Middle frontal gyrus (tissue), 1 donor: ENCODE results near the gene STAG1.
"Not testable (repeated sequence)": the region's sequence is repeated elsewhere in the genome, so short reads cannot be mapped to it uniquely, and the experiment has no call there.

Source experiments
- DNase-seq: peaks from one replicate; pipeline ENCODE4 v3.0.0-alpha.2; 2015; ENCODE audit warnings: low spot score; ENCODE audit errors: extremely low spot score

Gene STAG1

DNA sequence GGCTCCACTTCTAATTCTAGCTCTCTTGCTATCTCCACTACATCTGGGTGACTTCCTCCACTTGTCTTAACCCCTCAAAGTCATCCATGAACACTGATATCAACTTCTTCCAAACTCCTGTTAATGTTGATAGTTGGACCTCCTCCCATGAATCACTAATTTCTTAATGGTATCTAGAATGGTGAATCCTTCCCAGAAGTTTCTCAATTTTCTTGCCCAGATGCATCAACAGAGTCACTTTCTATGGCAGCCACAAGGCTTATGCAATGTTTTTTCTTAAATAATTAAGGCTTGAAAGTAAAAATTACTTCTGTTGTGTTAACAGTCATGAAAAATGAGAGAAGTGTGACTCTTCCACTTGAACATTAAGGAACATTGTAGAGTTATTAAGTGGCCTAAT, 337.7 kb downstream of the STAG1 start:
- DNase-seq, result no peak

DNA sequence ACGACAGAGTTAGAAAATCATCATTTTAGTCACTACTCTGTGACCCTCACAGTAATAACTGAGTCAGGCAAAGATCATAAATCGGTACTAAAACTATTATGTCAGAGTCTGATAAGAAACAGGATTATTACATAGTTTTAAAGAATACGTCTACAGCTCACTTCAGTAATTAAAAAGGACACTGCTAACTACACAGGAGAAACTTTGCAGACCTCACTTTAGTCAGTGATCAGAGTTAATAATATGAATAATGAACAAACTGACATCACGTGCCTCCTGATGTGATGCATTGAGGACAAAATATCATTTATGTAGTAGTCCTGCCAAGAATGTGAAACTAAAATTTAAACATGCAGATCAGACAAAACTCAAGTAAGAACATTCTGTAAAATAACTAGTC, 339.9 kb downstream of the STAG1 start:
- DNase-seq, result no peak

GRCh38 chr3:136409549-136409948, 342.6 kb downstream of the STAG1 start:
- no peak for DNase-seq

- no peak for DNase-seq
Observed at GRCh38 chr3:136404056-136404455, 348.1 kb downstream of the STAG1 start.

DNA sequence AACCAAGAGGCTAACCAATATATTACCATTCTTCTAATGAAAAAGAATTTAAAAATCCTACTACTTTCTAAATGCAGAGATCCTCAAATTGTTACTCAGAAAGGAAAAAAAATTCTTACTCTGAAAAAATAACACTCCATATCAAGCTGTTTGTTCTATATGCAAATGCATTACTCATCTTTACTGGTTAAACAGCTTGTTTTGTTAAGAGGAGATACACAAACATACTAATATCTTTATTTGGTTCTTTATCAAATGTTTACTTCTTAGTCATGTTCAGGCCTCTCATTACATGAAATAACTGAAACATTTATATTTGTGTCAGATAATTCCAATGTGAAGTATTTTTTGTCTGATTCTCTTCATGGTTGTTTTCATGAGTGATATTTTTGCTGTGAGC, 355.3 kb downstream of the STAG1 start:
- DNase-seq, result no peak

- DNase-seq, result no peak
Observed at GRCh38 chr3:136390574-136390973, 361.6 kb downstream of the STAG1 start.

DNA sequence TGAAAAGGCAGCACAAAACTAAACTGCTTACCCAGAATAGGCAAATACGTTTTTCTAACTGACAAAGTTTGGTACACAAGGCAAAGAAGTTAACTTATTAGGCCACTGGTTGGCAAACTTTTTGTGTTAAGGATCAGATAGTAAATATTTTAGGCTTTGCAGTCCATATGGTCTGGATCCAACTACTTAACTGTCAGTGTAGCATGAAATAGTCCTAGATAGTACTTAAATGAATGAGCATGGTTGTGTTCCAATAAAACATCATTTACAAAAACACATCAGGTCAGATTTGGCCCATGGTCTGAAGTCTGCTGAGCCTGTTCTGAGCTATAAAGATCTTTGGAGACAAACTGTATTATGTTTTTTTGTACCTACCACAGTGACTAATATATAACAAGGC, 365.1 kb downstream of the STAG1 start:
- no peak for DNase-seq

DNA sequence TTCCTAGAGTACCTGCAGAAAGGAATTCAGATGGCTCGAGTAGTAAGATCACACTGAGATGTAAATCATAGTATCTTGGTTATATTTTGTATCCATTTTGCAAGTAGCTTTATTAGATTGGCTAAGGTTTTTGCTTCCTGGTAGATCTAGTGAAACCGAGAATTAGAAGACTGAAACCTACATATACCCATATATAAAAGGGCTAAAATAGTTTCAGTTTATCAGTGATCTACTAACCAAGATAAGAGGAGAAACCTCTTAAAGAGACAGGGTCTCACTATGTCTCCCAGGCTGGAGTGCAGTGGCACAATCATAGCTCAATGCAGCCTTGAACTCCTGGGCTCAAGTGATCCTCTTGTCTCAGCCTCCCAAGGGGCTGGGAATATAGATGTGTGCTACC, 366.7 kb downstream of the STAG1 start:
- no peak for DNase-seq

DNA sequence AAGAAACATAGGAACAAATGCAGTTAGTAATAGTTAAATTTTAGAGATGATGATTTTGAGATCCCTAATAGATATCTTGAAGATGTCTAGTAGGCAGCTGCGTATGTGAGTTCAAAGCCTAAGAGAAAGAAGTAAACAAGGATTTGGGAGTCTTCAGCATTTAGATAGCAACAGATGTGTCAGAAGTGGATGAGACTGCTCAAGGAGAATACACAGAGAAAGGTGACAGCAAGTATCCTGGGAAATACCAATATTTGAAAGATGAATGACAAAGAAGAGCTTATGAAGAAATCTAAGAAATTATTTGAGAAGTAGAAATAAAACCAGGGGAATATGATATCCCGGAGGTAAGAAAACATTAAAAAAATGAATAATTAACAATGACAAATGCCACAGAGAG, 371.1 kb downstream of the STAG1 start:
- no peak for DNase-seq

GRCh38 chr3:136380530-136380929, 371.6 kb downstream of the STAG1 start:
- DNase-seq, result no peak

GRCh38 chr3:136378011-136378410, 374.2 kb downstream of the STAG1 start:
- no peak for DNase-seq

- DNase-seq, result no peak
Observed at GRCh38 chr3:136377508-136377907, 374.7 kb downstream of the STAG1 start.

DNA sequence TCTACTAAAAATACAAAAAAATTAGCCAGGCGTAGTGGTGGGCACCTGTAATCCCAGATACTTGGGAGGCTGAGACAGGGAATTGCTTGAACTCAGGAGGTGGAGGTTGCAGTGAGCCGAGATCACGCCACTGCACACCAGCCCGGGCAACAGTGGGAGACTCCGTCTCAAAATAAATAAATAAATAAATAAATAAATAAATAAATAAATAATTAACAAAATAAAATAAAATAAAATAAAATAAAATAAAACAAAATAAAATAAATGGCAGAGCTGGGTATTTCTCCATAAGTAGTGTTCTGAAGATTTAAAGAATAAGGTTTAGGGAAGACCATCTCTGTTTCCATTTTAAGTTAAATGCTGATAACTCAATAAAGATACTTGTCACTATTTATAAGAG, 376.4 kb downstream of the STAG1 start:
- not testable (repeated sequence) for DNase-seq

- DNase-seq, result no peak
Observed at GRCh38 chr3:136366289-136366688, 385.9 kb downstream of the STAG1 start.

DNA sequence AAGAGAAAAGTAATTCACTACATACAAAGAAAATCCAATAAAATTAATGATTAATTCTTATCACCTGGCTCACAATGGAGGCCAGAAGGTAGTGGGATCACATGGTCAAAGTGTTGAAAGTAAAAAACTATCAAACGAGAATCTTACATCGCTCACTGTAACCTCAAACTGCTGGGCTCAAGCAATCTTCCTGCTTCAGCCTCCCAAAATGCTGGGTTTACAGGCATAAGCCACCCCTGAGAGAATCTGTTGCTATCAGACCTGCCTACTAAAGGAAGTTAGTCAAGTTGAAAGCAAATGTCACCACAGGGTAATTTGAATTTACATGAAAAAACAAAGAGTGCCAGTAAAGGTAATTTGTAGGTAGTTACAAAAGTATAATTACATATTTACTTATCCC, 398.7 kb downstream of the STAG1 start:
- DNase-seq, result no peak

GRCh38 chr3:136351905-136352304, 400.3 kb downstream of the STAG1 start:
- no peak for DNase-seq

- DNase-seq, result no peak
Observed at GRCh38 chr3:136351351-136351750, 400.8 kb downstream of the STAG1 start.

DNA sequence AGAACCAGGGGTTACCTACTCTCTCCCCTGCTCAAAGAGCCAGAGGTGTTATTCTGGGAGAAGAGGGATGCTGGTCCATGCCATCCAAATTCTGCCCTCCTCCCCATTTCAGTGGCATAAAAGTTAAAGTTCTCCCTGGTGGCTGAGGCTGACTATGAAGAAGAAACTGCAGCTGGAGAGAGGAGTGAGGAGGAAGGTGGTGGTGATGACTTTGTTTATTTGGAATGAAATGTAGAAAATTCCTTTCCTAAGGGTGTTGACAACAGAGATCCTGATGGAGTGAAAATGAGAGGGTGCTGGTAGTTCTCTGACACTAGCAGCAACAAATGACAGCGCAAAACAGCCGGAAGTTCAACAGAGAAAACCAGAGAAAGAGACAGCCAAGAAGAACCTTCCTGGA, 401.6 kb downstream of the STAG1 start:
- no peak for DNase-seq

- DNase-seq, result no peak
Observed at GRCh38 chr3:136350132-136350531, 402.0 kb downstream of the STAG1 start.

DNA sequence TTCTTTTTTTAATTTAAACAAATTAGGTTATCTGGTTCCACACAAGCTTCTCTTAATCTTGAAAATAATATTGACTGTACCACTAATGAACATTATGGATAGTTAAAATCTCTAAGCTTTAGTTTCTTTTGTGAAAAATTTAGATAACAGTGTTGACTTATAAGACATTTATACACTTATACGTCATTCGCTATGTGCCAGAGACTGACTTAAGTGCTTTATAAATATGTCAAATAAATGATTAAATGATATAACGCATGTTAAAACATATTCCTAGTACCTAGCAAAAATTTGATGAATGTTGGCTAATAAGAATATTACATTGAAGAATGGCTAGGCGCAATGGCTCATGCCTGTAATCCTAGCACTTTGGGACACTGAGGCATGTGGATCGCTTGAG, 405.7 kb downstream of the STAG1 start:
- no peak for DNase-seq

DNA sequence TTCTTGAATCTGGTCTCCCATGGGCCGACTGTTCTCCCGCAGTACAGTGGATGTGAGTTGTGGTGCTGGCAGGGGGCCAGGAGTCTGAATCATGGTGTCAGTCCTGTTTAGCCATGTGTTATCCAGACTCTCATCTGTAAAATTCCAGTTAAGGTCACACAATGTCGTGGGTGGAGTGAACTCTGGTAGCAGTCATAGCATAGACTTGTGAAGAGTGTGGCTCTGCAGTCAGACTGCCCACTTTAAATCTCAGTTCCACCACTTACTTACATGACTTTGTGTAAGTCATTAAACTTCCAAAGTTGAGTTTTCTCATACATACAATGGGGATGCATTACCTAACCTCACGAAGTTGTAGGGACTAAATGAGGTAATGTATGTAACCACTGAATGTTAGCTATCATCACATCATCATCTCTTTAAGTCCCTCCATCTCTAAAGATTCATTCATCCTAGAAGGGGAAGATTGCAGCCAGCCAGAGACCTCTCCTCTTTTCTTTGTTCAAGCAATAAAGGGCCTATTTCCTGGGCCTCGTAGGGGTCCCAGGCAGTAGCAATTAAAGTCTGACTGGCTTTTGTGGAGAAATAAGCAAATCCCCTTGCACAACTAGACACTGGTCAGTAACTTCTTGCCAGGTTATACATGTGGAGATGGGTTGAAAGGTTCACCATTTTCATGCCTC, 408.2 kb downstream of the STAG1 start:
- no peak for DNase-seq

- DNase-seq, result no peak
Observed at GRCh38 chr3:136343446-136343845, 408.7 kb downstream of the STAG1 start.

DNA sequence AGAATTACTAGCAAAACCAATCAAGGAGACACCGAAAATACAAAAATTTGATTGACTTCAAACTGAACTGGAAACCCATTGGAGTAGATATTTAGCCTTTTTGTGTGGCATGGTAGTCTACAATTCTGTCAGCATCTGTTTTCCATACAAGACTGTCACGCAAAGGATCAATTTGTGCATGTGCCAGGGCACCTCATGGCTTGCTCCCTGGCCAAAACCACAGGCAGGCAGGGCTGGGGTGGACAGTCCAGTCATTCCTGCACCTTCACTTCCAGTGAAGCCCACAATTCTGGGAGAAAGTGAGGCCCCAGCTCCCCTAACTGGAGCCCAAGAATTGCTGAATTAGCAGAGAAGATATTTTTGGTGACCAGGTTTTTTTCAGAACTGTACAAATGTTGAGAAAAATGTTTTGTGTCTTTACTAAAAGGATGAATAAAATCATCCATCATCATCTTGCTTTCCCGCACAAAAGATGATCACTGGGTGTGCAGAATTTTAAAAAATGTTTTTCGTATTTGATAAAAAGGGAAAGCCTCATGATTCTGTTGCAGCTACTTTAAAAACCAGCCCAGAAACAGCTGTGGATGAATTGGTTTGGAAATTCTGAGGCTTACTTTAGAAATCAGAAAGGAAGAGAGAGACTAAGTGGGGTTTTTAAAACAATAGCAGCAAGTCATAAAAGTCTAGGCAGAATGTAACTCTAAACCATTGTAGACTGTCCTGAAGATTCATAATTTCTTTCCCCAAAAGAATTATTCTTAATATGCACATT, 415.7 kb downstream of the STAG1 start:
- no peak for DNase-seq
